ENCODE measurements around the gene MAPK11.

Gene MAPK11

DNA sequence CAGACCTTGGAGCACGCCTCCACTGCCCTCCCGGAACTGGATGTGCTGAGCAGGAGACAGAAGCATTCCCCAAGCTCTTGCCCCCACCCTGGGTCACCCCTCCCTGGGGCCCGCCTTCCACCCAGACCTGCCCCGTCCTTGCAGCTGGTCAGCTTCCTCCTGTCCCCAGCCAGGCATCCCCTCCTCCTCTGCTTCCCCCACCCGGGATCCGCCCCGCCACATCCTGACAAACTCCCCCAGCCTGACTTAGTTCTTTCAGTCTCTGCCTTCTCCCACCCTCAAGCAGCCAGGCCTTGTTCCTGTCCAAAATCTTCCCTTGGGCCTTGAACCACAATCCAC lies 38.4 kb upstream of the MAPK11 start:
- DNase-seq (ENCODE audit: low read depth in 2 of 2, low spot score in 1 of 2): no peak

DNA sequence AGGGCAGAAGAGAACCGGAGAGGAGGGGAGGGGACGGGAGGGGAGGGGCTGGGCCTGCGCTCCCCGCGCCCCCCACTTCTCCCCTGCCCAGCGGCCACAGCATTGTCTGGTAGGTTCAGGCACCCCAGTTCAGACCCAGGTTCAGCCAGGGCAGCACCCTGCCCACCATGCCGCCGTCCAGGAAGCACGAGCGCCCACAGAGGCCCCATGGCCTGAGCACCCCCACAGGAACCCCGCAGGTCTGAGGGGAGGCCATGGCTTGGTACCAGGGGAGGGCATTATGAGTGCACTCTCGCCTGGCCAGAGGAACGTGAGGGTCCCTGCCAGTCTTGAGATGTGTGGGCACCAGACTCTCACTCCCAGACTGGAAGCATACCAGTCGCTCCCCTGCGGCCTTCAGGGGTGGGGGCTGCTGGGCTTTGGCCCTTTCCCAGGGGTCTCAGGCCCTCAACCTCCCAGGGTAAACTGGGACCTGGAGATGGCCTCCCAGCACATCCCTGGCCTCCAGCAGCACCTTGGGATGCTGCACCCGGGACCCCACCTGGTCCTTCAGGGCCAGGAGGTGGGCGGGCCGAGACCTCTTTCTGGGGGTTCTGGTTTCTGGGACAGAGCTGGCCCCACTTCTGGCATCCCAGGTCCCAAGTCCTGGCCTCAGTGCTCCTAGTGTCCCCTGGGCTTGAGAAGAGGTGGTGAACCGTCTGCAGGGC lies 37.9 kb upstream of the MAPK11 start:
- DNase-seq (ENCODE audit: low read depth in 2 of 2, low spot score in 1 of 2): no peak

DNA sequence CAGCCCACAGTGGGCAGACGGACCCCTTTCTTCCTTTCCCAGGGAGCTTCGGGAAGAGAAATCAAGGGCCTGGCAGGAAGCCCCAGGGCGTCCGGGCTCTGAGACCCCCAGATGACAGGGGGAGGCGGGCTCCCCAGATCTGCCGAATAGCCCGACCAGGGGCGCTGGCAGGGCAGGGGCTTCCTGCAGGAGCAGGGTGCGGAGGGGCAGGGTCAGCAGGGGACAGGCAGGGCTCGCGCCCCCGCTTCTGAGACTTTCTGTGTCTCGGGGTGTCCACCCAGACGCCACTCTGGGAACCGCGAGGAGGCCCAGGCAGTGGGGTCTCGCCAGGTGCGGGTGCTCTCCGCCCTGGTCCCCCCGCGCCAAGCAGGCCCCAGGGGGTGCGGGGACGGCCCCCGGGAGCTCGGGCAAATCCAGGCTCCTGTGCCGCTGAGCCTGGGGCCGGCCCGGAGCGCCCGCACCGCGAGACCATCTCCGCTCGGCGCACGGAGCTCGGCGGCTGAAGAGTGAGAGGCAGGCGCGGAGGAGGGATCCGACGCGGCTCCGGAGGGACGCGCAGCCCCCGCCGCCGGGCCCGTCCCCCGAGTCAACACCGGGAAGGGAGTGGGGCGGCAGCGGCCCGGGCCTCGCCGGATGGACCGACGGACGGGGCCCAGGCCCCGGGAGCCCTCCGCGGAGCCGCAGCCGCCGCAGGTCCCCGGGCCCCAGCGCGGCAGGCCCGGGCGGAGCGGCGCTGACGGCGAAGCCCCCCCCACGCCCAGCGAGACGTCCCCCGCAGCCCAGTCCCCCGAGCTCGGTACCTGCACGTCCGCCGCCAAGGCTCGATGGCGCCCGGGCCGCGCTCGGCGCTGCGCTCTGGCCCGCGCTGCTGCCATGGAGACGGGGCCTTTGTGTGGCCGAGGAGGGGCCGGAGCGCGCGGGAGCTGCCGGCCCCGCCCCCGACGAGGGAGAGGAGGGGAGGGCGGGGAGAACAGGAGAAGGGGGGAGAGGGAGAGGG lies 36.9 kb upstream of the MAPK11 start, which contains the start of gene PLXNB2:
PLXNB2 (minus strand) TSS at position 894 of the 997 bp plus-strand sequence. CDS start 17,062 bp downstream, outside the sequence.
- no peak for DNase-seq (ENCODE audit: low read depth in 2 of 2, low spot score in 1 of 2)

DNA sequence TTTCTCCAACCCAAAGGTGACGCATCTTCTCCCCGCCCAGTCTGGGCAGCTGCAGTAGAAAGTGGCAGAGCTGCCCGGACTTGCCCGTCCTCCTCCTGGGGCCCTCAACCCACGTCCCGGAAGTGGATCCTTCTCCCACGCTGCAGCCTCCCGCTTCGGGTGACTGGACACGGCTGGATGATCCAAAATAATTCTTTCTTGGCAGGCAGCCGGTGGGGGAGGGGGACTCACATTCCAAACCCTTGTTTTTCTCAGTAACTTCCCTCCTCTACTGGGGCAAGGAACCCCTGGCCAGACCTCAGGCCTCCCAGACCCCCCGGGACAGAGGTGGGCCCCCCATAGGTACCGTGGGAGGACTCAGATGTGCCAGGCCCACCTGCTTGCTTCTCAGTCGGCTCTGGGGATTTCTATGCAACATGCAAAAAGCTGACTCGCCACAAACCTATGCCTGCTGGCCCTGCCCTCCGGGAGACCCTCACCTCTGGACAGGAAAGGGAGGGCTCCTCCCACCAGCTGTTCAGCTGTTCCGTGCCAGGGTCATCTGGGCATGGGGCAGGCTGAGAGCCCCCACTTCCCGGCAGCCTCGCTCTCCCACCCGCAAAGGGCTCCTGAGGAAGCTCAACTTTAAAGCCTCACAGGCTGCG lies 35.9 kb upstream of the MAPK11 start:
- DNase-seq (ENCODE audit: low read depth in 2 of 2, low spot score in 1 of 2): no peak

DNA sequence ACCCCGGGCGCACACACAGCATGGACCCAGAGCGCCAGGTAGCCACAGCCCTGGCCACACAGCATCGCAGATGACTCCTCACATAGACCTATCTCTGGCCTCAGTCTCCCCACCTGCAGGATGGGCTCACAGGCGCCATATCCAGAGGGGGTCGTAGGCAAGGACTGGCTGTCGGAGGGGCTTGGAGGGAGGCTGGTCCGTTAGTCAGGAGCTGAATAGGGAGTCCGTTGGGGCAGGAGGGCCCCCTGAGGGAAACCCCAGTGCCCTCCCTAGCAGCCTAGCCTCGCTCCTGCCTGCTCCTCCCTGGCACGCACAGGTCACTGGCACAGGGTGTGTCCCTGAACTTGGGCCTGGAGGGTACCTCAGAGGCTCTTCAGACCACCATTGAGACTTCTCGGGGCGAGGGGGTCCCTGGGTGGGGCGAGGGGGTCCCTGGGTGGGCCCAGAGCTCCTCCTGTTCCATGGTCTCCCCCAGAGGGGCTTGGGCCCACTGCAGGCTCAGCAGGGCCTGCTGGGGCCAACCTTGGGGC lies 35.3 kb upstream of the MAPK11 start:
- no peak for DNase-seq (ENCODE audit: low read depth in 2 of 2, low spot score in 1 of 2)

DNA sequence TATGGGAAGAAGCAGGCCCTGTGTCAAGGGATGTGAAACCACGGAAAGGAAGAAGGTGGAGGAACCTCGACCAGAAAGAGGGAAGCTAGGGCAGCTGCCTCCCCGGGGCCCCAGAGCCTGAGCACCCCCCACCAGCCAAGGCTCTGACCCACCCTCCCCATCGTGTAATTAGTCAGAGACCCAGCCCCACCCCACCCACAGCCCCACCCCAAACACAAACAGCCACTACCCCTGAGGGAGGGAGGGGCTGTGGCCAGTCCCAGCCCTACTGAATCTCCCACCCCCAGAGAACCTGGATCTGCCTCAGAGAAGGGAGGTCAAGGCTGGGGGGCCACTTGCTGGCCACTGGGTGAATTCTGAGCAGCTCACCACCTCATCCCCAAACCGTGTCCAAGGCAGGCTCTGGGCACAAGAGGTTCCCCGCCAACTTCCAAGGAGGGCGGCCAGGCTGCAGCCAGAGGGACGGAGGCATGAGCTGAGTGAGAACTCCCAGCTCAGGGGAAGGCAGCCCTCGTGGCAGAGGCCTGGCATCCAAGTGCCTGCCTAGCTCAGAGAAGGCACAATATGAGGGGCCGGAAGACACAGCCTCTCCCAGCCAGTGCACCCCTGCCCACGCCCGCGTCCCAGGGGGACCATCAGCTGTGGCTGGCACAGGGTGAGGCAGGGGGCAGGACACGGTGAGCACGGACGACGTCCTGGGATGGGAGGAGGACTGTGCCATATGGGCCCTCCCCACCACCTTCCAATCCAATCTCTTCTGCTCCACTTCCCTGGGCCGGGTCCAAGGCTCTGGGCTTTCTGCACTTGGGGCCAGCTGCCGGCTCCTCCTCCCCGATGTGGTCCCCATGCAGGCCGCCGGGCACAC lies 34.6 kb upstream of the MAPK11 start:
- no peak for DNase-seq (ENCODE audit: low read depth in 2 of 2, low spot score in 1 of 2)

DNA sequence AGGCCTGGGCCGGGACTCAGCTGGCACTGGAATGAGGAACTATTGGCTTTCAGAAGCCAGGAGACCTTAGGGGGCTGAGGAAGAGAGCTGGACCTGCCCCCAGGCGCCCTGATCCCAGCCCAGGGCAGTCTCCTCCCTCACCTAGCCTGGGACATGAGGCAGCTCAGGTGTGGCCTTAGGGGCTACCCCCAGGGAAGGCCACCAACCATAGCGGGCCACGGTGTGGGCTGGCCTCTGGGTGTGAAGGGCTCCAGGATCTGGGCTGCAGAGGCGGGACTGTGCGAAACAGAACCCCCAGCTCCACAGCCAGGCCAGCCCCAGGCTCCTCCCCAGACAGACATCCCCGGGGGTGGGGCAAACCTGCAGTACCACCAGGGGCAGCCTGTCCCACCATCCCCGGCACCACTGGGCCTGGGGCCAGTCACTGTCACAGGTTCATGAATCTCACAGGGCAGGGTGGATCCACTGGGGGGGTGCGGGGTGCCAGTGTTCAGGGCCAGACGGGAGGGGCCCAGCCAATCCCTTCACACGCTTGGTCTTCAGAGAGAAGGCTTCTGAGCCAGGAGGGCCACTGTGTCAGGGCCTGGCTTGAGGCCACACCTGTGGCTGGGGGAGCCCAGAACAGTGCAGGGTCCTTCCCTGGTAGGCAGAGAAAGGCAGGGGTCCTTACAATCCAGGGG lies 33.8 kb upstream of the MAPK11 start:
- no peak for DNase-seq (ENCODE audit: low read depth in 2 of 2, low spot score in 1 of 2)

DNA sequence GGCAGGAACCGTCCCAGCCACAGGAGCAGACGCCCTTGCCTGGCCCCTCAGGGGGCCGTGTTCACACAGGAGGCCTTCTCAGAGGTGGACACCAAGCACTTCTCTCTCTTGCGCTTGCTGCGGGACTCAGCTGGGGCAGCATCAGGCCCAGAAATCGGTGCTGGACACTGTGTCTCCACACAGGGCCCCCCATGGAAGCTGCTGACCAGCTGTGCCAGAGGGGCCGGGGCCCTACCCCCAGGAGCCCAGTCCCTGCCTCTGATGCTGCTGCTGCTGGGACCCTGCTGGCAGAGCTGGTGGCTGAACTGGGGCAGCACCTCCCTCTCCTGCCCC lies 33.3 kb upstream of the MAPK11 start:
- no peak for DNase-seq (ENCODE audit: low read depth in 2 of 2, low spot score in 1 of 2)

DNA sequence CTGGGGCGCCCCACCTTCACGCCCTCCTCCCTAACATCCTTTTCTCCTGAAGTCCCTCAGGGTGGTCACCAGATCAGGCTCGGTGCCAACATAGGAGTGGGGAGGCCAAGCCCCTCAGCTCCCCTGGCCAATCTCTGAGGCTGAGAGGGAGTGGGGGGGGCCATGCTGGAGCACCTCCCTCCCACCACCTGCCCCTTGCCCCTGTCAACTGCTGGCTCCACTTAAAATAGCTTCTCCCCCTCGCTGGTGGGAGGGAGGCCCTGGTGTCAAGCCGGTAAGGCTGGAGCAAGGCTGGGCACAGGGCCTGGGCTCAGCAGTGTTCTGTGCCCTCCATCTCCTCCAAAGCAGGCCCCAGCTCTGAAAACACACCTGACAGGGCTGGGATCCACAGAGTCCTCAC lies 32.4 kb upstream of the MAPK11 start:
- DNase-seq (ENCODE audit: low read depth in 2 of 2, low spot score in 1 of 2): no peak

DNA sequence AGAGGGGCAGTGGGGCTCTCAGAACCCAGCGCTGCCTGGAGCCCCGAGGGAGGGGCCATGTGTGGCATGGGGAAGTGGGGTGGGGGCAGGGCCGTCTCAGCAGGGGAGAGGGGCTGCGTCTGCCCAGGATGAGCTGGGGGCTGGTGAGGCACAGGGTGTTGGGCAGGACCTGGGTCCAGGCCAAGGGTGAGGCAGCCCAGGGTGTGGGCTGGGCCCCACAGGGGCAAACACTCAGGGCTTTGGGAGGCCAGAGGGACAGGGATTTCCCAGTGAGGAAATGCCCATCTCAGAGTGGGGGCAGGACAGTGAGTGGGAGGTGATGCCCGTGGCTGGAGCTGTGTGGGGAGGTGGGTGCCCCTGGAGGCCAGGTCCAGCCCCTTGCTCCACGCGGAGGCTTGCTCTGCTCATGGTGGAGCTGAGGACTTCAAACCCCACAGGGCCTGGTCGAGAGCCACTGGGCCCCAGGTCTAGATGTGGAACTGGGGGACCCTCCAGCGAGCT lies 31.9 kb upstream of the MAPK11 start:
- DNase-seq (ENCODE audit: low read depth in 2 of 2, low spot score in 1 of 2): no peak

DNA sequence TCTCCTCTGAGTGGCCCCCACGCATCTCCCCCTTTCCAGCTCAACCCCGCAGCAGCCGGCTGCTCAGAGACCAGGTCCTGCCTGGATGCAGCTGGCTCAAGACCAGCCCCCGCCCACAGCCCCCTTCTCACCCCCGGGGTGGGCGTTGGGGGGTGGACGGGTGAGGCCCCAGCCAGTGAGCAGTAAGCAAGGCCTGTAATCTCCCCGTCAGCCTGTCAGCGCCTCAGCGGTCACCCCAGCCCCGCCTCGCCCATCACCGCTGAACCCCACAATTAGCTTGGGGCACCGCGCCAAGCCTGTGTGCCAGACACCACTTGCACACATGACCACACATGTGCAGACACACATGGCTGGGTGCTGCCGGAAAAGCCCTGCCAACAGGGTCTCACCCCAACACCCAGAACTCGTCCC lies 31.4 kb upstream of the MAPK11 start:
- DNase-seq (ENCODE audit: low read depth in 2 of 2, low spot score in 1 of 2): no peak

DNA sequence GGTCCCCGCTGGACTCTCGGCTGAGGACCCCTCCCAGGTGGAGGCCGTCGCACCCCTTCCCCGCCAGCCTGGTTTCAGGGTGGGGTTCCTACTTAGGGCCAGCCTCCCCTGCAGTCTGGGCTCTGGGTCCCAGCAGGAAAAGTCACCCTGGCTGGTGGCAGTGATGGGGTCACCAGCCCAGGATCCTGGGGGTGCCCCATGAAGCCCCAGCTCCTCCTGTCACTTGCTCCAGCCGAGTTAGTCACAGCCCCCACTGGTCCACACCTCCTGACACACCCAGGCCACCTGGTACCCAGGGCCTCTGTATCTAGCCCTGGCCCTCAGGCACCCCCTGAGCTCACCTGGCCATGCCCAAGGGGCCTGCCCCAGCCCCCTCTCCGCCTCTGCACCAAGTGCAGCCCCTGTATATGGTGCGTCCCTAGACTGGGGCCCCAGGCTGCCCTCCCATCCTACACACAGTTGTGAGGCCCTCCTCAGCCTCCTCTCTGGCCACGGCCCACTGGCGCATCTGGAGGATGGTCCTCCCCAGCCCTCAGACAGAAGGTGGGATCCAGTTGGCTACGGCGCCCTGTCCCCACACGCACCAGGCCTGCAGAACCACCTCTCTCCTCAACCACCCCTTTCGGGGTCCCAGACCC lies 30.6 kb upstream of the MAPK11 start:
- no peak for DNase-seq (ENCODE audit: low read depth in 2 of 2, low spot score in 1 of 2)

DNA sequence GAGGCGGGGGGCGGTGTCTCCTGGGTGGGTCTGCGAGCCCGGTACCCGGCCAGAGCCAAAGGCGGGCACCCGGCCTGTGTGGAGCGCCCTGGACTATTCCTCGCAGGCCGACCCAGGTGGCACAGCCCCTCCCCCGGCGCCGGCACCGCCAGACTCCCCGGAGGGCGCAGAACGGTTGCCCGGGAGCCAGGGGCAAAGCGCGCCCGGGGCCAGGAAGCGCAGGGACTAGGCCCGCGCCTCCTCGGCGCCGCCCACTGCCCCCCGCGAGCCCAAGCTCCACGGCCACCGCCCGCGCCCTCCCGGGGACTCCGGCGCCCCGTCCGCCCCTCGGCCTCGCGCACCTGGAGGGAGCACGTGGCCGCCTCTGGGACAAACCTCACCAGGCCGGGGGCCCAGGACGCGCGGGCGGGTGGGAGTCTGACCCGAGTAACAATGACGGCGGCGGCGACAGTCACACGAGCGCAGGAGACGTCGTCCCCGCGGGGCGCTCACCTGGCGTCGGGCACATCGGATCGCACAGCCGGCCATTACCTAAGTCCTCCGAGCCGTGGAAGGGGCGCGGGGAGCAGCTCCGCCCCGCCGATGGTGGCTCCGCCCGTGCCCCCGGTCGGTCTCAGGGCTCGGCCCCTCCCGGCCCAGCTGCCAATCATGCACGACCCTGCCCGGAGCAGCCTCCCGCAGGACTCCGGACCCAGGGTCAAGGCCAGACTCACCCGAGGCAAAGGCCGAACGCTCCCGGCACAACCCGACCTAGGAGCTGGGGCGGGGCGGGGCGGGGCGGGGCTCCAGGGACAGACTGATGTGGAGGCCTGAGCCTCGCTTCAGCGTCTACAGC lies 29.8 kb upstream of the MAPK11 start:
- no peak for DNase-seq (ENCODE audit: low read depth in 2 of 2, low spot score in 1 of 2)

DNA sequence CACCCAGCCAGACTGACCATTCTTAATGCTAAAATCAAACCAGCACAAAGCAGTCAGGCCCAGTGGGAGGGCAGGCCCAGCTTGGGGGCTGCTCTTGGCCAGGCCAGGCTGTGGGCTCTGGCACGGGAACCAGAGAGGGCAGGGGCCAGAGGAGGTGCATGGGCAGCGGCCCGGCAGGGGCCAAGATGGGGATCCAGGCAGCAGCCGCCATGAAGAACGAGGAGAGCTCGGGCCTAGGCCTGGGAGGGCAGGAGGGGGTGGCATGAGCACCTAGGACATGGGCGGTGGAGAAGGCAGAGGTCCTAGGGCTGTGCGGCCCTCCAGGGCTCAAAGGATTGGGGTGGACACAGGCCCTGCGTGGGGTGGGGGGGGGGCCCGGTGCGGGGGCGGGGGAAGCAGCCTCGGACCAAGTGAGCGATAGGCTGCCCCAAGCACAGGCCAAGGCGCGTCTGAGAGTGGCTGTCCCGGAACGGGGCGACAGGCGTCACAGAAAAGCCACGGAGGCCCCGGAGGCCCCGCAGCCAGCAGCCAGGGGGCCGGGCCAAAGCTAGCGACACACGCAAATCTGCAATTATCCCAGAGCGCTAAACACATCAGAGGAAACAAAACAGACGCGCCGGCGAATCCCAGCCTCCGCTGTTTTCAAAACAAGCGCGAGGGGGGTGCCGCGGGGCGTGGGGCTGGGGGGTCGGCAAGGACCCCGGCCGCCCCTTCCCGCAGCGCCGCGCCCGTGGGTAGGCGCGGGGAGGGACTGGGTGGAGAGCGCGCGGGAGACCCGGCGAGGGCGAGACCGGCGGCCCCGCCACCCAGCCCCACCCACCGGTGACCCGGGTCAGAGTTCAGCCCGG lies 29.0 kb upstream of the MAPK11 start:
- no peak for DNase-seq (ENCODE audit: low read depth in 2 of 2, low spot score in 1 of 2)

DNA sequence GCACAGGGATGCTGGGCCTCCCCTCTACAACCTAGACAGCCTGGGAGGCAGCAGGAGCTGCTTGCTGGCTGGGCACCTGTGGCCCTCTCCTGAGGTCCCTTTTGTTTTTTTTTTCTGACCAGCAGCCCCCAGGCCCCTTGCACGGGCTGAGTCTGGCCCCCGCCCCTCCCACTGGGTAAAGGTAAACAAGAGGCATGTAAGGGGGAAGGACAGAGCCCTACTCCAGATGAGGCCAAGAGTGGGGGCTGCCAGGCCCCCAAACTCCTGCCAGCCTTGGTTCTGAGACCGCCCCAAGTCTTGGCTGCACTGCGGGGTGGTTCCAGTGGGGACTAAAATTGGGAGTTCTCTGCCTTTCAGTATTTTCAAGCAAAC lies 28.1 kb upstream of the MAPK11 start:
- no peak for DNase-seq (ENCODE audit: low read depth in 2 of 2, low spot score in 1 of 2)

DNA sequence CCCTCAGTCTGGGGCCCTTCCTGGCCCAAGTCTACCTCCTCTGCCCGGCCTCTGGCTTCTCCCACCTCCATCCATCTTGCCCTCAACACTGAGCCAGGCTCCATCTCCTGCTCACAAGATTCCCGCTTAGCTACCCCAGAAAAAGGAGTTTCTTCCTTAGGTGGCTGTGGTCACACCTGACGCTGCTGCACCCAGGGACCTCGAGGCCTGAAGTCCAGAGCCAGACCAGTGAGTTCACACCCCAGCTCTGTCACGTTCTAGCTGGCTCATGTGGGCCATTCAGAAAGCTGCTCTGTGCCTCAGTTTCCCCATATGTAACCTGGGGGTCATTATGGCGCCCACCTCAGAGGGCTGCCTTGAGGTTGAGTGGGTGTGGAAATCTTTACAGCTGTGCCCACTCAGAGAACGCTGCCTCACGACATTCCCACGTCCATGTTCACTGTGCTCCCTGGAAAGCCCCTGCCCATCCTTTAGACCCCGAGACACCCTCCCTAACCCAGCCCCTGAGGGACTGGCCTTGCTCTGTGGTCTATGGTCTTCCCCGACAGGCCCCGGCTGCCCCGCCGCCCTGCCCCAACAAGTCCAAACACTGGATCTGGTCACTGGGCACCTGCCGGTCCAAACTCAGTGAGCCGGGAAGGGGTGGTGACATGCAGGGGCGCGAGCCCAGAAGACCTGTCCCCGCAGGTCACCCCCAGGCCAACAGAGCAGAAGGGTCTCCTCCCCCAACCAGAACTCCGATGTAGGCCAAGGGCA lies 27.5 kb upstream of the MAPK11 start:
- DNase-seq (ENCODE audit: low read depth in 2 of 2, low spot score in 1 of 2): no peak
